Duodenal mucosa (tissue), 2 donors: ENCODE data around the gene MUC4.

Source experiments
- H3K27ac ChIP-seq: one replicate; pipeline ENCODE4 v1.7.0; 2013; ENCODE audit warnings: low read depth, low read length
- H3K27me3 ChIP-seq, 2 donors: one replicate each; pipeline ENCODE4 v1.7.0; 2013; ENCODE audit warnings: low read length in 2 of 2, control low read depth in 1 of 2; ENCODE audit not compliant: insufficient read depth in 2 of 2, control insufficient read depth in 1 of 2
- H3K36me3 ChIP-seq, 2 donors: one replicate each; pipeline ENCODE4 v1.7.0; 2013; ENCODE audit warnings: low read length in 2 of 2, control low read depth in 1 of 2; ENCODE audit not compliant: insufficient read depth in 2 of 2, control insufficient read depth in 1 of 2
- H3K4me1 ChIP-seq, 2 donors: one replicate each; pipeline ENCODE4 v1.7.0; 2013; ENCODE audit warnings: low read length in 2 of 2, control low read depth in 1 of 2; ENCODE audit not compliant: insufficient read depth in 2 of 2, control insufficient read depth in 1 of 2
- H3K4me3 ChIP-seq, 2 donors: one replicate each; pipeline ENCODE4 v1.7.0; 2013; ENCODE audit warnings: low read length in 2 of 2, low read depth in 1 of 2
- H3K9ac ChIP-seq, 2 donors: one replicate each; pipeline ENCODE4 v1.7.0; 2013; ENCODE audit warnings: low read length in 2 of 2, low read depth in 1 of 2
- H3K9me3 ChIP-seq, 2 donors: one replicate each; pipeline ENCODE4 v1.7.0; 2013; ENCODE audit warnings: low read length in 2 of 2, control low read depth in 1 of 2; ENCODE audit not compliant: control insufficient read depth in 1 of 2

MUC4 gene

GRCh38 chr3:195853036-195853435 is 41.3 kb upstream of the MUC4 start:
- H3K4me3 ChIP-seq, result no peak overlapping the region
- no peaks in the 10 kb centered on the region for H3K9me3 ChIP-seq
- H3K9ac ChIP-seq, result no peak overlapping the region
- peaks cover 10 to 19% of the 10 kb centered on the region in 2 donors for H3K4me1 ChIP-seq
- H3K36me3 ChIP-seq, result no peaks in the 10 kb centered on the region
- no peak overlapping the region for H3K27ac ChIP-seq
- H3K27me3 ChIP-seq, result peaks cover 0 to 7% of the 10 kb centered on the region in 2 donors

- no peak overlapping the region for H3K27ac ChIP-seq
- peak overlapping the region in 1 of 2 donors; percentile 25 for H3K9ac ChIP-seq
- no peaks in the 10 kb centered on the region for H3K9me3 ChIP-seq
- H3K4me1 ChIP-seq, result peaks cover 10 to 17% of the 10 kb centered on the region in 2 donors
- peaks cover 0 to 7% of the 10 kb centered on the region in 2 donors for H3K27me3 ChIP-seq
- H3K4me3 ChIP-seq, result peak overlapping the region in 1 of 2 donors; percentile 36
- H3K36me3 ChIP-seq, result no peaks in the 10 kb centered on the region
Measured at GRCh38 chr3:195850857-195851543, 39.3 kb upstream of the MUC4 start.

DNA sequence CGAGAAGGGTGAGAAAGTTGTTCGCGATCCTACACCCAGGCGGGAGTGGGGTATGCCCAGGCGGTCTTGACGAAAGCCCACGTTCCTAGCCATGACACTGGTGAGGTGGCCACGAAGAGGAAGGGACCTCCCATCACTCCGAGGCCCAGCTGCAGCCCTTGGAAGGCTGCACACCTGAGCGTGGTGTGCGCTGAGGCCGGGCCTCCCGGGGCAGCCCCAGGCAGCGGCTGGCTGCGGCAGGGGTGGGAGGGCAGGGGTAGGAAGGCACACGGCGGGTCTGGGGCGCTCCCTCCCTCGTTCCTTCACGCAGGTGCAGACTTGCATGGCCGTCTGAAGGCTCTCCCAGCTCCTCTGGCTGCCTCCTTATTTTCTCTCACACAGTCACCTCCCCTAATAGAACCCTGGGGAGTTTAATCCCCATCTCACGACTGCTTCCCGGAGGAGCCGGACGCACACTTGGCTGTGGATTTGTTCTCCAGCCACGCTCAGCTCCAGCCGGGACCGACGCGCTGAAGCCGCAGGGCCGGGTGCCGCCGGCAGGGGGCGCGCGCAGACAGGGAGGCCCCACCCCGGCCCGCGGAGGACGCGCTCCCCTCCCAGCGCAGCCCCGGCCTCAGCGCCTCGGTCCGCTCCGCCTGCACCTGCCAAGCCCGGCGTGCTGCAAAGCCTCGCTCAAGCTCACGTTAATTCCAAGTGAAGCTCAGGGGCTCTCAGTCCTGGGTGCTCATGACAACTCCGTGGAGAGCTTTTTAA is 37.8 kb upstream of the MUC4 start:
- Histone ChIP-seq H3K36me3 (no peaks in the 10 kb centered on the region), H3K4me3 (no peak overlapping the region), H3K9ac (no peak overlapping the region), H3K27me3 (peaks cover 0 to 7% of the 10 kb centered on the region in 2 donors), H3K27ac (no peak overlapping the region), H3K9me3 (no peaks in the 10 kb centered on the region), H3K4me1 (peaks cover 10 to 17% of the 10 kb centered on the region in 2 donors)

GRCh38 chr3:195847055-195847950 is 35.6 kb upstream of the MUC4 start:
- Histone ChIP-seq H3K9me3 (no peaks in the 10 kb centered on the region), H3K4me3 (no peak overlapping the region), H3K4me1 (peaks cover 10 to 17% of the 10 kb centered on the region in 2 donors), H3K9ac (no peak overlapping the region), H3K27ac (no peak overlapping the region), H3K36me3 (no peaks in the 10 kb centered on the region), H3K27me3 (peaks cover 0 to 7% of the 10 kb centered on the region in 2 donors)

- no peak overlapping the region for H3K4me3 ChIP-seq
- peaks cover 5 to 8% of the 10 kb centered on the region in 2 donors for H3K4me1 ChIP-seq
Measured at GRCh38 chr3:195845483-195845882, 33.8 kb upstream of the MUC4 start.

DNA sequence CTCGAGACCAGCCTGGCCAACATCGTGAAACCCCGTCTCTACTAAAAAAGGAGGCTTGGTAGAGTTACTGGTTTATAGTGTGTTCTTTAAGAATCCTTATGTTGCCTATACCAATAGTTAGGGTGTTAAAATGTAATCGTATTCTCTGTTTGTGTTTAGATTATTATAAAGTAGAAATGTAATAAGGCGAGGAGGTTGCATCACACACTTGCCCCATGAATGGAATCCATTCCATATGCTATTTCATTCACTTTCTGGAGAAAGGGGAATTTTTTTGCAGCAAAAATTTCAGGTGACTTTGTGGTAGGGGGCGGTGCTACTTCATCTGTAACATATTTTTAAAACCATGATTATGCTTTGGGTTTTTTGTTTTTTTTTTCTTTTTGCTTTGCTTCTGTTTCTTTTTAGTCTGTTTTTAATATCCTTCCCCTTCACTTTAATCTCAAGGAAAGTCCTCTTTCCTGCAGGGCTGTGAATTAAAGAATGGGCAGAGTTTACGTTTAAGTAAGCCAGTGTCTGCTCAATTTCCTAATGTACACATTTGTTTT is 33.0 kb upstream of the MUC4 start:
- peaks cover 5 to 8% of the 10 kb centered on the region in 2 donors for H3K4me1 ChIP-seq
- no peak overlapping the region for H3K9ac ChIP-seq
- no peak overlapping the region for H3K4me3 ChIP-seq
- no peaks in the 10 kb centered on the region for H3K9me3 ChIP-seq
- H3K27me3 ChIP-seq, result no peaks in the 10 kb centered on the region
- no peak overlapping the region for H3K27ac ChIP-seq
- H3K36me3 ChIP-seq, result no peaks in the 10 kb centered on the region

More at GRCh38 chr3:195845483-195845882, 33.8 kb upstream of the MUC4 start:
- Histone ChIP-seq H3K27ac (no peak overlapping the region), H3K9me3 (no peaks in the 10 kb centered on the region), H3K9ac (no peak overlapping the region), H3K27me3 (no peaks in the 10 kb centered on the region), H3K36me3 (no peaks in the 10 kb centered on the region)

- H3K4me3 ChIP-seq, result no peak overlapping the region
- no peaks in the 10 kb centered on the region for H3K9me3 ChIP-seq
- H3K27ac ChIP-seq, result no peak overlapping the region
- H3K9ac ChIP-seq, result no peak overlapping the region
- H3K4me1 ChIP-seq, result no peaks in the 10 kb centered on the region
- no peaks in the 10 kb centered on the region for H3K36me3 ChIP-seq
- H3K27me3 ChIP-seq, result no peaks in the 10 kb centered on the region
Measured at GRCh38 chr3:195839260-195840010, 27.7 kb upstream of the MUC4 start.

- H3K27me3 ChIP-seq, result no peaks in the 10 kb centered on the region
- H3K9me3 ChIP-seq, result no peaks in the 10 kb centered on the region
- H3K36me3 ChIP-seq, result no peaks in the 10 kb centered on the region
- H3K9ac ChIP-seq, result no peak overlapping the region
- H3K27ac ChIP-seq, result no peak overlapping the region
- H3K4me3 ChIP-seq, result no peak overlapping the region
- no peaks in the 10 kb centered on the region for H3K4me1 ChIP-seq
Measured at GRCh38 chr3:195838714-195839113, 27.0 kb upstream of the MUC4 start.

- H3K9me3 ChIP-seq, result no peaks in the 10 kb centered on the region
- no peak overlapping the region for H3K27ac ChIP-seq
- H3K4me3 ChIP-seq, result no peak overlapping the region
Measured at GRCh38 chr3:195836476-195837135, 24.9 kb upstream of the MUC4 start.

More at GRCh38 chr3:195836476-195837135, 24.9 kb upstream of the MUC4 start:
- Histone ChIP-seq H3K36me3 (no peaks in the 10 kb centered on the region), H3K27me3 (no peaks in the 10 kb centered on the region), H3K9ac (no peak overlapping the region), H3K4me1 (no peaks in the 10 kb centered on the region)
